Gastrocnemius medialis (tissue), 4 donors: ENCODE data around the gene TMC8. TPM values are rescaled to one million over a fixed set of nuclear protein-coding genes. Genes with fewer than 3 reads are reported as not detected.
"Not testable (repeated sequence)": the region's sequence is repeated elsewhere in the genome, so short reads cannot be mapped to it uniquely, and the experiment has no call there.

Source experiments
- ATAC-seq, 2 donors: fragments of 150-250 bp; one replicate each; pipeline ENCODE4 v1.9.1; 2016
- DNase-seq, 2 donors: peaks; one replicate each; pipeline ENCODE4 v3.0.0-alpha.2; 2019
- H3K27ac ChIP-seq, 4 donors: fragments of 200-600 bp; sonication (generic); 1 replicate in 1 of 4; 2 replicates in 3 of 4; pipeline ENCODE4 v1.5.1; 2016 to 2018; ENCODE audit warnings: mild to moderate bottlenecking in 2 of 4, moderate library complexity in 1 of 4
- H3K27me3 ChIP-seq, 3 donors: fragments of 200-600 bp; sonication (generic) in 2 of 3; 1 replicate in 1 of 3; 2 replicates in 2 of 3; pipeline versions ENCODE4 v1.5.1 to v1.6.0; 2016 to 2019; ENCODE audit warnings: mild to moderate bottlenecking in 1 of 3, moderate library complexity in 1 of 3
- H3K36me3 ChIP-seq, 2 donors: fragments of 200-600 bp; sonication (generic) in 1 of 2; one replicate each; pipeline ENCODE4 v1.5.1; 2017 to 2018
- H3K4me1 ChIP-seq, 2 donors: fragments of 200-600 bp; sonication (generic) in 1 of 2; one replicate each; pipeline ENCODE4 v1.5.1; 2016 to 2017; ENCODE audit warnings: mild to moderate bottlenecking in 2 of 2
- H3K4me3 ChIP-seq, 4 donors: fragments of 200-600 bp; sonication (generic) in 3 of 4; 1 replicate in 1 of 4; 2 replicates in 3 of 4; pipeline ENCODE4 v1.5.1; 2016 to 2019; ENCODE audit warnings: mild to moderate bottlenecking in 2 of 4
- H3K9me3 ChIP-seq, 3 donors: fragments of 200-600 bp; sonication (generic) in 2 of 3; 1 replicate in 1 of 3; 2 replicates in 2 of 3; pipeline ENCODE4 v1.5.1; 2016 to 2019
- POLR2A ChIP-seq, 2 donors: fragments of 450-650 bp; IDR thresholded peaks; one replicate each; pipeline ENCODE4 v1.6.1; 2017; ENCODE audit warnings: antibody characterized with exemption in 2 of 2, mild to moderate bottlenecking in 2 of 2, moderate library complexity in 2 of 2
- in situ Hi-C, 4 donors: fragments of 200-750 bp; cut with MboI; loops; one replicate each; pipeline versions ENCODE4 v1.15.0 to v1.8.0; 2017; ENCODE audit warnings: low sequenced_read_pairs in 4 of 4
- intact Hi-C: fragments of 100-400 bp; cut with DNase I; formaldehyde crosslinking; loops from one replicate; pipeline ENCODE4 v1.15.1; 2023; ENCODE audit warnings: low total_unique reads
- total RNA-seq, 4 donors: library from RNA; depleted of rRNA; stranded (reverse); fragments of >200 nt; gene quantifications; one replicate each; pipeline versions ENCODE4 v1.1.0 to v1.2.3, GENCODE V29; 2016
- TF ChIP-seq, protein P1 (sequence below), 5 experiments: fragments of 450-650 bp in 3 of 5; fragments of 200-600 bp in 2 of 5; sonication (generic) in 2 of 5; IDR thresholded peaks in 4 of 5; conservative IDR thresholded peaks in 1 of 5; 1 replicate in 4 of 5; 2 replicates in 1 of 5; pipeline ENCODE4 v1.5.1; 2016 to 2019; ENCODE audit warnings: antibody characterized with exemption in 5 of 5, mild to moderate bottlenecking in 3 of 5, moderate library complexity in 3 of 5

TMC8 gene
- total RNA-seq, 4 donors from 2014 or later: 0.18 to 1.6 (median 0.65) TPM; not detected in 1

DNA sequence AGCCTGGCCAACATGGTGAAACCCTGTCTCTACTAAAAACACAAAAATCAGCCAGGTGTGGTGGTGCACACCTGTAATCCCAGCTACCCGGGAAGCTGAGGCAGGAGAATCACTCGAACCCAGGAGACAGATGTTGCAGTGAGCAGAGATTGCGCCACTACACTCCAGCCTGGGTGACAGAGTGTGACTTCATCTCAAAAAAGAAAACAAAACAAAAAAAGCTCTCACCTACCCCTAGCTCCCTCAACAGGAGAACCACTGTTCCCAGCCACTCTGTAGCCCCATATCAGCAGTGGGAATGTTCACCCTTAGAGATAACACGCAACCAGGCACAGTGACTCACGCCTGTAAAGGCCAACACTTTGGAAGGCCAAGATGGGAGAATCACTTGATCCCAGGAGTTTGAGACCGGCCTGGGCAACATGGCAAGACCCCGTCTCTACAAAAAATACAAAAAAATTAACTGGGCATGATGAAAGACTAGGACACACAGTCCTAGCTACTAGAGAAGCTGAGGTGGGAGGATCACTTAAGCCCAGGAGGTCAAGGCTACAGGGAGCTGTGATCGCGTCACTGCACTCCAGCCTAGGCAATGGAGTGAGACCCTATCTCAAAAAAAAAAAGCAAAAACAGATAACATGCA lies 5.4 kb downstream of the TMC8 start:
- peaks cover 0 to 10% of the 10 kb centered on the region in 2 donors for H3K4me1 ChIP-seq
- intact Hi-C loops: loop anchor here (2.0 kb wide), 1 partner anchor 23 kb away; no protein-coding TSS in a partner anchor
- TF ChIP-seq, protein P1, sequence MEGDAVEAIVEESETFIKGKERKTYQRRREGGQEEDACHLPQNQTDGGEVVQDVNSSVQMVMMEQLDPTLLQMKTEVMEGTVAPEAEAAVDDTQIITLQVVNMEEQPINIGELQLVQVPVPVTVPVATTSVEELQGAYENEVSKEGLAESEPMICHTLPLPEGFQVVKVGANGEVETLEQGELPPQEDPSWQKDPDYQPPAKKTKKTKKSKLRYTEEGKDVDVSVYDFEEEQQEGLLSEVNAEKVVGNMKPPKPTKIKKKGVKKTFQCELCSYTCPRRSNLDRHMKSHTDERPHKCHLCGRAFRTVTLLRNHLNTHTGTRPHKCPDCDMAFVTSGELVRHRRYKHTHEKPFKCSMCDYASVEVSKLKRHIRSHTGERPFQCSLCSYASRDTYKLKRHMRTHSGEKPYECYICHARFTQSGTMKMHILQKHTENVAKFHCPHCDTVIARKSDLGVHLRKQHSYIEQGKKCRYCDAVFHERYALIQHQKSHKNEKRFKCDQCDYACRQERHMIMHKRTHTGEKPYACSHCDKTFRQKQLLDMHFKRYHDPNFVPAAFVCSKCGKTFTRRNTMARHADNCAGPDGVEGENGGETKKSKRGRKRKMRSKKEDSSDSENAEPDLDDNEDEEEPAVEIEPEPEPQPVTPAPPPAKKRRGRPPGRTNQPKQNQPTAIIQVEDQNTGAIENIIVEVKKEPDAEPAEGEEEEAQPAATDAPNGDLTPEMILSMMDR (IDR thresholded peaks at IDR 0.05 in 4 of 5, conservative IDR thresholded peaks at IDR 0.05 in 1 of 5): no peak
- TF ChIP-seq POLR2A (IDR thresholded peaks at IDR 0.05): no peak
- no peaks in the 10 kb centered on the region for H3K9me3 ChIP-seq
- no peak overlapping the region for H3K27ac ChIP-seq
- H3K4me3 ChIP-seq: no peak overlapping the region
- DNase-seq (no peak), ATAC-seq (no peak)
- in situ Hi-C loops: no loop called here
- no peaks in the 10 kb centered on the region for H3K36me3 ChIP-seq
- peaks cover 4 to 16% (median 12%) of the 10 kb centered on the region in 3 donors for H3K27me3 ChIP-seq

DNA sequence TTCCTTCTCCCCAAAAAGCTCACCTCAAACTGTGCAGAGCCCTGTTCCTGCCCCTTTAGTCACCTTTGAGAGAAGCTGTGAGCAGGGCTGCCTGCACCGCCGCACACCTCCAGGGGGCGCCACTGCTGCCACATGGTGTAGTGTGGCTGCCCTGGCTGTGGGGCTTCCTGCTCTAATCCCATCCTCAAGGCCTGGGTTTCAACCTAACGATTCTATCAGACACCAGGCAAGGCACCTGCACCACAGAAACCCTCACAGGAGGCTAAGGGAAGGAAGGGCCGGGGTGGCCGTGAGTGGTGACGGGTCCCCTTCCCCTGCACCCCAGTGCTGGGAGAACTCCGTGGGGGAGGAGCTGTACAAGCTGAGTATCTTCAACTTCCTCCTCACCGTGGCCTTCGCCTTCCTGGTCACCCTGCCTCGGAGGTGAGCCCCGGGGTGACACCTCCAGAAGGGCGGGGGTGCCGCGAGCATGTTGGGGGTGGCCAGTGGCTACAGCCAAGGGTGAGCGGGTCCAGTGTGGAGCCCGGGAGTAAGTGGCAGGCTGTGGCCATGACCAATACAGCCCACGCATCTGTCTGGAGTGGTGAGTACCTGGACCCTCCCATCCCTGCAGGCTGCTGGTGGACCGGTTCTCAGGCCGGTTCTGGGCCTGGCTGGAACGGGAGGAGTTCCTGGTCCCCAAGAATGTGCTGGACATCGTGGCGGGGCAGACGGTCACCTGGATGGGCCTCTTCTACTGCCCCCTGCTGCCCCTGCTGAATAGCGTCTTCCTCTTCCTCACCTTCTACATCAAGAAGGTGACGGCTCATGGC lies 7.0 kb downstream of the TMC8 start:
- intact Hi-C loops: no loop called here
- in situ Hi-C loops: no loop called here
- DNase-seq (no peak), ATAC-seq (no peak)
- H3K9me3 ChIP-seq: no peaks in the 10 kb centered on the region
- no peak overlapping the region for H3K27ac ChIP-seq
- no peak overlapping the region for H3K4me3 ChIP-seq
- no peaks in the 10 kb centered on the region for H3K36me3 ChIP-seq
- H3K4me1 ChIP-seq: peaks cover 0 to 5% of the 10 kb centered on the region in 2 donors
- TF ChIP-seq, protein P1 (IDR thresholded peaks at IDR 0.05 in 4 of 5, conservative IDR thresholded peaks at IDR 0.05 in 1 of 5): peak in 1 of 5 experiments; percentile 13
- TF ChIP-seq POLR2A (IDR thresholded peaks at IDR 0.05): no peak
- H3K27me3 ChIP-seq: no peaks in the 10 kb centered on the region

DNA sequence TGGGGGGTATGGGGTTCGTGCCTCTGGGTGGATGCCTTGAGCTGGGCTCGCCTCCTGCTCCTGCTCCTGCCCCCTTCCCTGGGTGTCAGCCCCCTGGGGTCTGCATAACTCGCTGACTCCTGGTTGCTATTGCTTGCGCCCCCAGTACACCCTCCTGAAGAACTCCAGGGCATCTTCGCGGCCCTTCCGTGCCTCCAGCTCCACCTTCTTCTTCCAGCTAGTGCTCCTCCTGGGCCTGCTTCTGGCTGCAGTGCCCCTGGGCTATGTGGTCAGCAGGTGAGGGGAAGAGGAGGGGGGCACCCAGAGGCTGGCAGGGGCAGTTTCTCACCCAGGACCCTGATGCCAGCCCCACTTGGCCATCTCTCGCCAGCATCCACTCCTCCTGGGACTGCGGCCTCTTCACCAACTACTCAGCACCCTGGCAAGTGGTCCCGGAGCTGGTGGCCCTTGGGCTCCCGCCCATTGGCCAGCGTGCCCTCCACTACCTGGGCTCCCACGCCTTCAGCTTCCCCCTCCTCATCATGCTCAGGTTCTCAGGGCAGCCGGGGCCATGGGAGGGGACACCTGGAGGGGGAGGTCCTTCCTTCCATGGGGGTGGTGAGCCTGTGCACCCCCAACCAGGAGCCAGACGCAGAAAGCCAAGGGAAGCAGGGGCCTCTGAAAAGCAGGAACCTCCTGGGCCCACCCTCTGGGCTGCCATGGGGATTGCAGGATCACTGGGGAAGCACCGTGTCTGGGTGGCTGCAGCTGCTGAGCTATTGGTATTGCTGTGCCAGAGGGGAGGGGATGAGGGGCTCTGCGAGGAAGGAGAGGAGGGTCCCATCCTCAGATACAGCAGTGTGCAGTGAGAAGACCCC lies 7.9 kb downstream of the TMC8 start:
- Histone ChIP-seq H3K27me3 (no peaks in the 10 kb centered on the region), H3K4me1 (peaks cover 0 to 8% of the 10 kb centered on the region in 2 donors), H3K36me3 (no peaks in the 10 kb centered on the region), H3K4me3 (no peak overlapping the region), H3K27ac (no peak overlapping the region), H3K9me3 (no peaks in the 10 kb centered on the region)
- intact Hi-C loops: no loop called here
- no peak for TF ChIP-seq POLR2A (IDR thresholded peaks at IDR 0.05)
- TF ChIP-seq, protein P1 (IDR thresholded peaks at IDR 0.05 in 4 of 5, conservative IDR thresholded peaks at IDR 0.05 in 1 of 5): no peak
- DNase-seq (no peak), ATAC-seq (no peak)
- in situ Hi-C loops: no loop called here

DNA sequence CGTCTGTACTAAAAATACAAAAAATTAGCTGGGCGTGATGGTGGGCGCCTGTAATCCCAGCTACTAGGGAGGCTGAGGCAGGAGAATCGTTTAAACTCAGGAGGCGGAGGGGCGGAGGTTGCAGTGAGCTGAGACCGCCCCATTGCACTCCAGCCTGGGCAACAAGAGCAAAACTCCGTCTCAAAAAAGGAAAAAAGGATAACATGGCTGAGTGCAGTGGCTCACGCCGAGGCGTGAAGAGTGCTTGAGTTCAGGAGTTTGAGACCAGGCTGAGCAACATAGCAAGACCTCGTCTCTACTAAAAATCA lies 9.2 kb downstream of the TMC8 start:
- H3K4me3 ChIP-seq, H3K36me3 ChIP-seq, DNase-seq, ATAC-seq, H3K9me3 ChIP-seq, intact Hi-C loops, in situ Hi-C loops, H3K27me3 ChIP-seq: not testable (repeated sequence)
- peak overlapping the region in 2 of 4 donors; percentile 7 to 18 for H3K27ac ChIP-seq
- peaks cover 11 to 21% of the 10 kb centered on the region in 2 donors for H3K4me1 ChIP-seq
